LNCaP clone FGC (cell line): ENCODE results near the gene SPOCD1.

Experiments used
- DNase-seq: peaks from one replicate; pipeline ENCODE4 v3.0.0-alpha.2; 2011; ENCODE audit warnings: low read depth
- H3K4me3 ChIP-seq: 2 replicates; pipeline ENCODE4 v1.5.1; 2011; ENCODE audit warnings: mild to moderate bottlenecking, low read depth, low read length, control low read depth
- TF ChIP-seq, protein P1 (sequence below): IDR thresholded peaks from 2 replicates; pipeline ENCODE4 v1.5.1; 2012; ENCODE audit warnings: mild to moderate bottlenecking; ENCODE audit not compliant: control insufficient read depth, insufficient read depth; ENCODE audit errors: extremely low read depth

The SPOCD1 gene

DNA sequence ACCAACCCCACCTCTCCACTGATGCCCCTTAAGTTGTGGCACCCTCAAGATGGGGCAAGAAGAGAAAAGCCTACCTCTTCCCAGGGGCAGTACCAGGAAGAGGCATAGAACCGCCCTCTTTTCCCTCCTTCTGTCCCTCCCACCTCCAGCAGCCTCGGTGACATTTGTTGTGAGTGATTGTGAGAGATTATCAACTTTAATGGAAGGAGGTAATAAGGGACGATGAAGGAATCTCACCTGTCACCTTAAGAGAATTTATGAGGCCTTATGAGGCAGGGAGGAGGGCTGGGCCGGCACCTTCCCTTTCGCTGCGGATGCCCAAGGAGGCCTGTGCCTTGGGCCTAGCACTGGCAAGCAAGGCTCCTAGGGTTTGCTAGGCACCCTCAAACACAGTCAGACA, 50.3 kb downstream of the SPOCD1 start:
- H3K4me3 ChIP-seq = no peak overlapping the region
- TF ChIP-seq, protein P1, sequence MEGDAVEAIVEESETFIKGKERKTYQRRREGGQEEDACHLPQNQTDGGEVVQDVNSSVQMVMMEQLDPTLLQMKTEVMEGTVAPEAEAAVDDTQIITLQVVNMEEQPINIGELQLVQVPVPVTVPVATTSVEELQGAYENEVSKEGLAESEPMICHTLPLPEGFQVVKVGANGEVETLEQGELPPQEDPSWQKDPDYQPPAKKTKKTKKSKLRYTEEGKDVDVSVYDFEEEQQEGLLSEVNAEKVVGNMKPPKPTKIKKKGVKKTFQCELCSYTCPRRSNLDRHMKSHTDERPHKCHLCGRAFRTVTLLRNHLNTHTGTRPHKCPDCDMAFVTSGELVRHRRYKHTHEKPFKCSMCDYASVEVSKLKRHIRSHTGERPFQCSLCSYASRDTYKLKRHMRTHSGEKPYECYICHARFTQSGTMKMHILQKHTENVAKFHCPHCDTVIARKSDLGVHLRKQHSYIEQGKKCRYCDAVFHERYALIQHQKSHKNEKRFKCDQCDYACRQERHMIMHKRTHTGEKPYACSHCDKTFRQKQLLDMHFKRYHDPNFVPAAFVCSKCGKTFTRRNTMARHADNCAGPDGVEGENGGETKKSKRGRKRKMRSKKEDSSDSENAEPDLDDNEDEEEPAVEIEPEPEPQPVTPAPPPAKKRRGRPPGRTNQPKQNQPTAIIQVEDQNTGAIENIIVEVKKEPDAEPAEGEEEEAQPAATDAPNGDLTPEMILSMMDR = no peak
- DNase-seq = no peak

DNA sequence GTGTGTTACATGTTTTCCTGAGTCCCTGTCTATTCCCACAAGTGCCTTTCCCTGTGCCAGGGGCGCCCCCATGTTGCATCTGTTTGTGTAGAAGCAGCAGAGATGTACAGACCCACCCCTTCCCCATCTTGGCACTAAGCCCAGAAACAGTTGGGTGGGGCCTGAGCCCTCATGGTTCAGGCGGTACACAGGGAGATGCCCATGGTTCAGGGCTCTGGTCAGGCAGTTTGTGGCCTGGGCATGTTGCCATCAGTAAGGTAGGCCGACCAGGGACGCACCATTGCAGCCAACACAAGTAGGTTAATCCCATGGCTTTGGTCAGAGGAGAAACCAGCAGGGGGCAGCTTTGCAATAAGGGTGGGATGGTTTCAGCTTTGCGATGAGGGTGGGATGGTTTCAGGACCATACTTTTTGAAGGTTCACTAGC, 50.8 kb downstream of the SPOCD1 start:
- TF ChIP-seq, protein P1 = peak; percentile 39
- DNase-seq = no peak
- H3K4me3 ChIP-seq = no peak overlapping the region

DNA sequence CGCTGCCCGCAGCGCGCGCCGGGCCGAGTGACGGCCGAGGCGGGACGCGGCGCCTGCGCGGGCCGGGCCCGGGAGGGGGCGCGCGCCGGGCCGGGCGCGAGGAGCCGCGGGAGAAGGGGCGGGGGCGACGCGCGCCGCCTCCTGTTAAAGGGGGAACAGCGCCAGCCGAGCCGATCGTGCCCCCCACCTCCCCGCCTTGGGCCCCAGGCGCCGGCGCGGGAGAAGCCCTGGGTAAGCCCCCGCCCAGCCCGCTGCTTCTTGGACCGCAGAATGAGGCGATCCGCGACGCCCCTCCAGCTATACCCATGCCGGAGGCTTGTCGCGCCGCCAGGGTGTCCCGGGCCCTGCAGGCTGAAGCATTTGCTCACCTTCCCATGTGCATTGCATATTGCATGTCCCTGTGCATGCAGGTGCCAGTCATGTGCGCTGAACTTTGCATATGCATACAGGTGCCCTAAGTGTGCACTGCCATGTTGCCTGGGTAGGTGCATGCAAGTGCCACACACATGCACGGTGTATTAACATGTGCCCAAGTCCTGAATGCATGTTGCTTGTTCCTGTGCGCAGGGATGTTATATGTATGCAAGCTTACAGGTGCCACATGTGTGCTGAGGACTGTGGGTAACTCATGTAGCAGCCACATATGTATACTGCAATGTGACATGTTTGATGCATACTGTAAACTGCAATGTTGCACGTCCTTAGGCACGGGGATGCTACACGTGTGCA, 51.3 kb downstream of the SPOCD1 start, which contains the start of gene ADGRB2:
Gene ADGRB2 (minus strand): TSS at position 29 of the 729 bp plus-strand sequence. CDS start 7,119 bp downstream, outside the sequence.
- peak within 1 kb of the TSS; percentile 44 for H3K4me3 ChIP-seq
- no peak for DNase-seq
- TF ChIP-seq, protein P1 = peak; percentile 24

DNA sequence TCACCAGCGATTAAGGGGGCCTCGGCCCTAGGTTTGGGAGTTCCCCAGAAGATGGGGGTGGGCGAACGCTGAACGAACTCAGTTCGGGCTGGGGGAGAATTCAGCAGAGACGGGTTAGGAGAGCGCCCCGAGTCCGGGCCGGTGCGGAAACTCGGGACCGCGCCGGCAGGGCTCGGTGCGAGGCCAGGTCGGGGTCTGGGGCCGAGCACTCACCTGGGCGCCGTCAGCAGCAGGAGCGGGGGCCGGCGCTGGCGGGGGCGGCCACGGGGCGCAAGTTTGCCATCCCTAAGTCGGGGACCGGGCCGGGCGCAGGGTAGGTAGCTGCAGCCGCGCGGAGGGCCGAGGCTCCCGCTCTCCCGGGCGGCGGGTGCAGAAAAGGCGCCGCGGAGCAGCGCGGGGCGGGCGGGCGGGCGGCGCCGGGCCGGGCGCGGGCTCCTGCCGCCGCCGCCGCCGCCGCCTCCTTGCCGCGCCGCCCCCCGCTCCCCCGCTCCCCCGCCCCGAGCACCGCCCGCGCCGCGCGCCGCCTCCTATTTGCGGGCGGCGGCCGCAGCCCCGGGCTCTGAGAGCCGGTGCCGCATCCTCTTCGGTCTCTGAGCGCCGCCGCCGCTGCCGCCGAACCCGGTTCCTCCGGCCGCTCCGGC, 52.0 kb downstream of the SPOCD1 start:
- TF ChIP-seq, protein P1 = no peak
- H3K4me3 ChIP-seq = peak overlapping the region; percentile 44
- DNase-seq = no peak

DNA sequence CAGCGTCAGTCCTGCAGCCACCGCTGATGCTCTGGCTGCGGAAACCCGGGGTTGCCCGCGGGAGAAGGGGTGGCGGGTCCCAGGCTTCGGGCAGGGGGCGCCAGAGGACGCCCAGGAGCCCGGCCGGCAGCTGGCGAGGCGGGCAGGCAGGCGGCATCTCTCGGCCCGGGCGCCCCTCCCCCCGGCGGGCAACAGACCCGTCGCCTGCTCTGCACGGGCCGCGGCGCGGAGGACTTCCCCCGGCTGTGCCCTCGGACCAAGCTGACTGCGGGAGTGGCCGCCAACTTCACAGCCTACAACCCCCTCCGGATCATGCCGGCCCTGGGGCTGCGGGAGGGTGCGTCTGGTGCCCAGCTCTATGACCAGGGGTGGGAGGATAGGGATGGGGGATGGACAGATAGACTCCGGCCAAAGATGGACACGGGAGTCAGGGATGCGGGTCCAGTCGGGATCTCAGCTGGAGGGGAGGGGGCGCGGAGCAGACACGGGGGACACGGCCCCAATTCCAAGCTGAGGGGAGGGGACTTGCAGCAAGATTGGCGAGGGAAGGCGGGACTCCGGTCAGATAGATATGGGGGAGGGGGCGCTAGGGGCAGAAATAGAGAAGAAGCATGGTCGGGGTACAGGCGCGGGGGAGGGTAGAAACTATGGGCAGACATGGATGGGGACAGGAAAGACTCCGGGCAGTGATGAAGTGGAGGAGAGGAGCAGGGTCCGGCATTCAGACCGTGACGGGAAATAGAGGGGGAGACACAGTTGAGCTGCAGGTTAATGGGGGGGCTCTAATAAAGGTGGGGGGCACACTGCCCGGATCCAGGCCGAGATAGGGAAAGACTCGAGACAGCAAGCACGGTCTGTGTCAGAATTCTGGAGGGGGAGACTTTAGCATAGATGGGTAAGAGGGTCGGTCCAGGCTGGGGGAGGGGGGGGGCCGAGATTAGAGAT, 52.8 kb downstream of the SPOCD1 start:
- TF ChIP-seq, protein P1 = peak; percentile 74
- DNase-seq = no peak
- H3K4me3 ChIP-seq = peak overlapping the region; percentile 44

DNA sequence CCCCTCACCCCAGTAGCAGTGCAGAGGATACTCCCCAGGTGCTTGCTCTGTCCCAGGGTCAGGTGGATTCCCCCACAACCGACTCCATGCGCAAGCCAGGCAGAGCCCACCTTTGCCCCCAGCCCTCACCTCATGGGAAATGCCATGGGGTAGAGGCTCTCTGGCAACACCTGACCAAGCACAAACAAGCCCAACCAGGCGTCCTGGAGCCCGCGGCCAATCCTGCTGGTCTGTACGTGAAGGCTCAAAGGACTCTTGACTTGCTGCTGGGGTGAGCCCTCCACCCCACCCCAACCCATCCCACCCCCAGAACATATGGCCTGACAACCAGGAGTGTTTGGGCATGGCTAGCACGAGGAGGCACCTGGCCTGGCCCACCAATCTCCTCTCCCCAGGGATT, 53.5 kb downstream of the SPOCD1 start:
- H3K4me3 ChIP-seq = no peak overlapping the region
- no peak for DNase-seq
- TF ChIP-seq, protein P1 = no peak
